IPS-18a (cell line): ENCODE measurements around the gene CTRB2.
"Not testable (repeated sequence)": the region's sequence is repeated elsewhere in the genome, so short reads cannot be mapped to it uniquely, and the experiment has no call there.

ENCODE experiments used
- H3K27ac ChIP-seq: one replicate; pipeline ENCODE4 v1.5.1; 2013; ENCODE audit warnings: low read length
- H3K27me3 ChIP-seq: one replicate; pipeline ENCODE4 v1.6.1; 2013; ENCODE audit warnings: mild to moderate bottlenecking, low read length; ENCODE audit not compliant: control insufficient read depth, insufficient read depth
- H3K36me3 ChIP-seq: one replicate; pipeline ENCODE4 v1.6.1; 2013; ENCODE audit warnings: low read depth, low read length; ENCODE audit not compliant: control insufficient read depth
- H3K4me1 ChIP-seq: one replicate; pipeline ENCODE4 v1.6.1; 2013; ENCODE audit warnings: low read depth, low read length; ENCODE audit not compliant: control insufficient read depth
- H3K4me3 ChIP-seq: one replicate; pipeline ENCODE4 v1.5.1; 2013; ENCODE audit warnings: low read length
- H3K9ac ChIP-seq: one replicate; pipeline ENCODE4 v1.6.1; 2013; ENCODE audit warnings: mild to moderate bottlenecking, low read length, moderate library complexity
- H3K9me3 ChIP-seq: one replicate; pipeline ENCODE4 v1.6.1; 2013; ENCODE audit warnings: low read depth, low read length; ENCODE audit not compliant: control insufficient read depth

Gene CTRB2

GRCh38 chr16:75223129-75223528 is 16.2 kb upstream of the CTRB2 start:
- not testable (repeated sequence) for H3K9ac ChIP-seq, H3K27me3 ChIP-seq, H3K9me3 ChIP-seq, H3K4me3 ChIP-seq, H3K36me3 ChIP-seq, H3K27ac ChIP-seq, H3K4me1 ChIP-seq

- Histone ChIP-seq H3K27me3 (no peaks in the 10 kb centered on the region), H3K4me3 (no peak overlapping the region), H3K9me3 (no peaks in the 10 kb centered on the region), H3K4me1 (no peaks in the 10 kb centered on the region), H3K36me3 (no peaks in the 10 kb centered on the region), H3K9ac (no peak overlapping the region), H3K27ac (no peak overlapping the region)
These were observed 15.4 kb upstream of the CTRB2 start for GRCh38 chr16:75222271-75222783.

- Histone ChIP-seq H3K27ac (no peak overlapping the region), H3K9ac (no peak overlapping the region), H3K9me3 (no peaks in the 10 kb centered on the region), H3K4me3 (no peak overlapping the region), H3K36me3 (no peaks in the 10 kb centered on the region), H3K27me3 (no peaks in the 10 kb centered on the region), H3K4me1 (no peaks in the 10 kb centered on the region)
These were observed 12.9 kb upstream of the CTRB2 start for GRCh38 chr16:75219838-75220237.

GRCh38 chr16:75219088-75219487 is 12.1 kb upstream of the CTRB2 start:
- no peaks in the 10 kb centered on the region for H3K4me1 ChIP-seq
- no peaks in the 10 kb centered on the region for H3K27me3 ChIP-seq
- no peak overlapping the region for H3K9ac ChIP-seq
- no peak overlapping the region for H3K27ac ChIP-seq
- H3K36me3 ChIP-seq = no peaks in the 10 kb centered on the region
- no peaks in the 10 kb centered on the region for H3K9me3 ChIP-seq
- no peak overlapping the region for H3K4me3 ChIP-seq

- H3K4me1 ChIP-seq = no peaks in the 10 kb centered on the region
- no peak within 1 kb of the TSS for H3K9ac ChIP-seq
- no peaks in the 10 kb centered on the region for H3K36me3 ChIP-seq
- H3K27ac ChIP-seq = no peak within 1 kb of the TSS
- no peaks in the 10 kb centered on the region for H3K27me3 ChIP-seq
- no peaks in the 10 kb centered on the region for H3K9me3 ChIP-seq
- H3K4me3 ChIP-seq = no peak within 1 kb of the TSS
These were observed 11.5 kb upstream of the CTRB2 start, which contains the start of gene CTRB1 for GRCh38 chr16:75218256-75219076. TSS of gene CTRB1 (plus strand) at chr16:75218988. CDS start at chr16:75219008, 20 bp downstream.

GRCh38 chr16:75217389-75217851 is 10.5 kb upstream of the CTRB2 start:
- Histone ChIP-seq H3K9me3 (no peaks in the 10 kb centered on the region), H3K27me3 (no peaks in the 10 kb centered on the region), H3K27ac (no peak overlapping the region), H3K4me1 (no peaks in the 10 kb centered on the region), H3K4me3 (no peak overlapping the region), H3K36me3 (no peaks in the 10 kb centered on the region), H3K9ac (no peak overlapping the region)

GRCh38 chr16:75216576-75216975 is 9.6 kb upstream of the CTRB2 start:
- Histone ChIP-seq H3K4me3 (no peak overlapping the region), H3K9ac (no peak overlapping the region), H3K9me3 (no peaks in the 10 kb centered on the region), H3K36me3 (no peaks in the 10 kb centered on the region), H3K4me1 (no peaks in the 10 kb centered on the region), H3K27ac (no peak overlapping the region), H3K27me3 (no peaks in the 10 kb centered on the region)

- Histone ChIP-seq H3K4me1 (no peaks in the 10 kb centered on the region), H3K9me3 (no peaks in the 10 kb centered on the region), H3K36me3 (no peaks in the 10 kb centered on the region), H3K4me3 (no peak overlapping the region), H3K27me3 (no peaks in the 10 kb centered on the region), H3K27ac (no peak overlapping the region), H3K9ac (no peak overlapping the region)
These were observed 9.2 kb upstream of the CTRB2 start for GRCh38 chr16:75216127-75216526.

GRCh38 chr16:75211286-75211685 is 4.3 kb upstream of the CTRB2 start:
- not testable (repeated sequence) for H3K4me1 ChIP-seq, H3K27me3 ChIP-seq, H3K36me3 ChIP-seq, H3K4me3 ChIP-seq, H3K9ac ChIP-seq, H3K27ac ChIP-seq, H3K9me3 ChIP-seq

GRCh38 chr16:75209944-75210343 is 3.0 kb upstream of the CTRB2 start:
- Histone ChIP-seq H3K9me3 (no peaks in the 10 kb centered on the region), H3K27me3 (no peaks in the 10 kb centered on the region), H3K4me1 (no peaks in the 10 kb centered on the region), H3K4me3 (no peak overlapping the region), H3K27ac (no peak overlapping the region), H3K36me3 (no peaks in the 10 kb centered on the region), H3K9ac (no peak overlapping the region)

- H3K4me1 ChIP-seq, H3K27me3 ChIP-seq, H3K4me3 ChIP-seq, H3K36me3 ChIP-seq, H3K9me3 ChIP-seq, H3K9ac ChIP-seq, H3K27ac ChIP-seq: not testable (repeated sequence)
These were observed 2.6 kb upstream of the CTRB2 start for GRCh38 chr16:75209514-75209913.
